K562 treated with DMSO at 1 percent for 12 hours (cell line): ENCODE results near the gene EIF1AD. TPM values are rescaled to one million over a fixed set of nuclear protein-coding genes. Genes with fewer than 3 reads are reported as not detected.

ENCODE experiments used
- total RNA-seq: library from RNA; unstranded; fragments of 300-600 nt; gene quantifications from 2 replicates; pipeline ENCODE4 v1.2.3, GENCODE V29; 2022; ENCODE audit not compliant: insufficient read depth

The EIF1AD gene
- 17.4 and 44.8 TPM in 2 replicates for total RNA-seq

DNA sequence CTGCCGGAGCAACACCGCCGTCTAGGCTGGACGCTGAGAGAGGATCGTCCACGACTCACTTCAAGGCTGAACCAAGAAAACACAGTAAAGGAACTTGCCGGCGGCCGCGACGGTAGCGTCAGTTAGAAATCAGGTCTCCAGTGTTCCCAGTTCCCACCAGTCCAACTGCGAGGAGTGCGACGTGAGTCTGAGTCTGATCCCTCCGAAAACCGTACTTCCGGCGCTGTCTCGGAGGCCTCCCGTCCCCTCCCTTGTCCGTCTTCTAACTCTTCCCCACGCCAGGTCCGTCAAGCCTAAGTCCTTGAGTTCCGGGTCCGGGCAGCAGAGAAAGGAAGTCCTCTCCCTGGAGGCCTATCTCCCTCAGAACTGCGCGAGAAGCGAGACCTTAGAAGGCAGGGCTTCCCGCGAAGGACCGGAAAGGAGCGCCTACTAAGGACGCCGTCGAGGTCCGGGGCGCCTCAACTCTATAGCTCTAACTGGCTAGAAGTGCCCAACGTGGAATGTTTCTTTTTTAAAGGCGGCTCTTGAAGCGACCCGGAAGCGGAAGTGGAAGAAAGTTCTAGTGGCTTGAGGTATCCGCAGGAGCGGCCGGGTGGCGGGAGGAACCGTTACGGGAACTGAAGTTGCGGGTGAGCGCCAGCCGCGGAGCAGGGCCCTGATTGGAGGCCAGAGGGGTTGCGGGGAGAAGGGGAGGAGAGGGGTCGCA lies at the start of gene EIF1AD, which contains the start of gene BANF1:
TSS of gene EIF1AD (minus strand) at position 216 of the 706 bp plus-strand sequence. CDS start 1,768 bp downstream, outside the sequence.
TSS of gene BANF1 (plus strand) at position 562 of the 706 bp plus-strand sequence. CDS start 748 bp downstream, outside the sequence.

GRCh38 chr11:66048547-66049323 lies 46.8 kb upstream of the EIF1AD start, which contains the start of gene GAL3ST3:
TSS of gene GAL3ST3 (minus strand) at chr11:66049161. CDS start at chr11:66045415, 3,746 bp downstream.

GRCh38 chr11:66026017-66026529 lies 24.1 kb upstream of the EIF1AD start, which contains the start of gene CATSPER1:
TSS of gene CATSPER1 (minus strand) at chr11:66026479. CDS start at chr11:66026379, 100 bp downstream.

DNA sequence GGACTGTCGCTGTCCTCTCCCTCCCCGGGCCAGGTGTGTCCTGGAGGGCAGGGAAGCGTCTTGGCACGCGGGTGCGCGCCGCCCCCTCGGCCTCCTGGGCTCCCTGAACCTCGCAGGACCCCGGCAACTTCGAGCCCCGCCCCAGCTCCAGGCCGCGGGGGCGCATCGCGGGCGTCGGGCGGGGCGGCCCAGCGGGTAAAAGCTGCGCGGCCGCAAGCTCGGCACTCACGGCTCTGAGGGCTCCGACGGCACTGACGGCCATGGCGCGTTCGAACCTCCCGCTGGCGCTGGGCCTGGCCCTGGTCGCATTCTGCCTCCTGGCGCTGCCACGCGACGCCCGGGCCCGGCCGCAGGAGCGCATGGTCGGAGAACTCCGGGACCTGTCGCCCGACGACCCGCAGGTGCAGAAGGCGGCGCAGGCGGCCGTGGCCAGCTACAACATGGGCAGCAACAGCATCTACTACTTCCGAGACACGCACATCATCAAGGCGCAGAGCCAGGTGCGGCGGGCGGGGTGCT lies 9.9 kb upstream of the EIF1AD start, which contains the start of gene CST6:
TSS of gene CST6 (plus strand) at position 224 of the 519 bp plus-strand sequence. CDS start at position 261, 37 bp downstream.

GRCh38 chr11:65961267-65962140 lies 40.5 kb downstream of the EIF1AD start, which contains the start of gene SART1:
TSS of gene SART1 (plus strand) at chr11:65961734. CDS start at chr11:65961781, 47 bp downstream.

Other genes with a start within 250 kb of the EIF1AD start
- 16.1 and 36.7 TPM in 2 replicates for gene AP5B1, start 221.2 kb downstream of the EIF1AD start, total RNA-seq
- not detected in 2 replicates for gene OVOL1, start 215.1 kb downstream of the EIF1AD start, total RNA-seq
- not detected in 2 replicates for gene SNX32, start 168.2 kb downstream of the EIF1AD start, total RNA-seq
- 719 and 743 TPM in 2 replicates for gene CFL1, start 144.0 kb downstream of the EIF1AD start, total RNA-seq
- gene MUS81, start 141.7 kb downstream of the EIF1AD start, total RNA-seq: 62.2 and 65.7 TPM in 2 replicates
- 1.3 TPM in 1 of 2 replicates, not detected in the other for gene EFEMP2, start 129.4 kb downstream of the EIF1AD start, total RNA-seq
- 0.74 TPM in 1 of 2 replicates, not detected in the other for gene CTSW, start 122.3 kb downstream of the EIF1AD start, total RNA-seq
- 69.0 and 70.0 TPM in 2 replicates for gene FIBP, start 113.7 kb downstream of the EIF1AD start, total RNA-seq
- gene CCDC85B, start 111.5 kb downstream of the EIF1AD start, total RNA-seq: 33.9 and 65.5 TPM in 2 replicates
- gene FOSL1, start 101.8 kb downstream of the EIF1AD start, total RNA-seq: 5.8 and 9.3 TPM in 2 replicates
- 44.6 and 55.1 TPM in 2 replicates for gene C11orf68, start 83.1 kb downstream of the EIF1AD start, total RNA-seq
- gene DRAP1, start 82.7 kb downstream of the EIF1AD start, total RNA-seq: 134 and 154 TPM in 2 replicates
- gene TSGA10IP, start 56.7 kb downstream of the EIF1AD start, total RNA-seq: not detected in 2 replicates
- gene SART1, start 40.4 kb downstream of the EIF1AD start, total RNA-seq: 31.9 and 78.2 TPM in 2 replicates
- 177 and 202 TPM in 2 replicates for gene BANF1, start 346 bp upstream of the EIF1AD start, total RNA-seq
- gene CST6, start 9.9 kb upstream of the EIF1AD start, total RNA-seq: not detected in 2 replicates
- 2.1 TPM in 1 of 2 replicates, not detected in the other for gene CATSPER1, start 24.3 kb upstream of the EIF1AD start, total RNA-seq
- gene GAL3ST3, start 47.0 kb upstream of the EIF1AD start, total RNA-seq: not detected in 2 replicates
- gene SF3B2, start 50.2 kb upstream of the EIF1AD start, total RNA-seq: 184 and 273 TPM in 2 replicates
- 13.4 and 34.4 TPM in 2 replicates for gene PACS1, start 68.1 kb upstream of the EIF1AD start, total RNA-seq